Neural crest cell (in vitro differentiated cells): ENCODE measurements around the gene SDS. TPM values are rescaled to one million over a fixed set of nuclear protein-coding genes. Genes with fewer than 3 reads are reported as not detected.

Experiments
- DNase-seq: peaks from one replicate; pipeline ENCODE4 v3.0.0; 2021; ENCODE audit warnings: low read depth, mixed read lengths, low spot score
- H3K27ac Mint-ChIP-seq: one replicate; pipeline ENCODE4 v1.8.0; 2021; ENCODE audit warnings: mild to moderate bottlenecking, mixed read lengths; ENCODE audit not compliant: unreplicated experiment
- H3K27me3 Mint-ChIP-seq: 2 replicates; pipeline ENCODE4 v1.8.0; 2021; ENCODE audit warnings: low read depth, mild to moderate bottlenecking, mixed read lengths
- H3K36me3 Mint-ChIP-seq: 2 replicates; pipeline ENCODE4 v1.8.0; 2021; ENCODE audit warnings: low read depth, mild to moderate bottlenecking, mixed read lengths
- H3K4me1 Mint-ChIP-seq: 2 replicates; pipeline ENCODE4 v1.8.0; 2021; ENCODE audit warnings: mixed read lengths
- H3K4me3 Mint-ChIP-seq: one replicate; pipeline ENCODE4 v1.8.0; 2021; ENCODE audit warnings: mild to moderate bottlenecking, mixed read lengths
- H3K9me3 Mint-ChIP-seq: 2 replicates; pipeline ENCODE4 v1.8.0; 2021; ENCODE audit warnings: mixed read lengths
- CTCF ChIP-seq: fragments of 200-600 bp; sonication (generic); conservative IDR thresholded peaks from 2 replicates; pipeline ENCODE4 v1.5.0; 2021; ENCODE audit warnings: antibody characterized with exemption, mild to moderate bottlenecking
- long read RNA-seq: library from polyadenylated mRNA; unstranded; transcript quantifications from one replicate; pipeline ENCODE4 v2.0.0, GENCODE V29; 2020
- total RNA-seq: library from RNA; stranded (reverse); gene quantifications from 2 replicates; pipeline ENCODE4 v1.2.1, GENCODE V29; 2021

SDS gene
- total RNA-seq = not detected in 2 replicates
- long read RNA-seq = 0 reads

GRCh38 chr12:113403435-113404415, at the start of gene SDS:
TSS of gene SDS (minus strand) at chr12:113403887. CDS start at chr12:113399708, 4,179 bp downstream.
- Mint-ChIP-seq H3K27me3 (no peaks in the 10 kb centered on the region), H3K27ac (no peak within 1 kb of the TSS), H3K36me3 (no peaks in the 10 kb centered on the region), H3K4me3 (no peak within 1 kb of the TSS), H3K4me1 (no peaks in the 10 kb centered on the region), H3K9me3 (no peaks in the 10 kb centered on the region)
- DNase-seq = no peak
- no peak for TF ChIP-seq CTCF

DNA sequence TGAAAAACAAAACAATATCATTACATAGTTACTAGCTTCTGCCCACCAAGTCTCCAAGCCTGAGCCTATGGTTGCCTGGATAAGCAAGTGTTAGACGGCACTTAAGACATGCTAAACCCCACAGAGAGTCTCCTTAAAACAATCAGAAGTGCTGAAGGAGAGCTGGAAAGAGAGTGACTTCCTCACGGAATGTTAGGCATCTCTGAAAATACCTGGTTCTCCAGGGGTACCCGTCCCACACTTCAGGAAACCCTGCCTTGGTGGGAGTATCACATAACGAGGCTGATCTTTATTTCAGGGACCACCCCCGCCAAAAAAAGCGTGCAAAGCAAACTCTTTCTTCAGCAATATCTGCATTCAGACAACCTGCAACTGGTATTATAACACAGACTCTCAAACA, 49.6 kb upstream of the SDS start:
- H3K36me3 Mint-ChIP-seq = no peaks in the 10 kb centered on the region
- no peaks in the 10 kb centered on the region for H3K4me1 Mint-ChIP-seq
- H3K4me3 Mint-ChIP-seq = no peak overlapping the region
- H3K27me3 Mint-ChIP-seq = peaks cover 68% of the 10 kb centered on the region
- H3K9me3 Mint-ChIP-seq = no peaks in the 10 kb centered on the region
- H3K27ac Mint-ChIP-seq = no peak overlapping the region
- no peak for DNase-seq
- TF ChIP-seq CTCF = no peak

DNA sequence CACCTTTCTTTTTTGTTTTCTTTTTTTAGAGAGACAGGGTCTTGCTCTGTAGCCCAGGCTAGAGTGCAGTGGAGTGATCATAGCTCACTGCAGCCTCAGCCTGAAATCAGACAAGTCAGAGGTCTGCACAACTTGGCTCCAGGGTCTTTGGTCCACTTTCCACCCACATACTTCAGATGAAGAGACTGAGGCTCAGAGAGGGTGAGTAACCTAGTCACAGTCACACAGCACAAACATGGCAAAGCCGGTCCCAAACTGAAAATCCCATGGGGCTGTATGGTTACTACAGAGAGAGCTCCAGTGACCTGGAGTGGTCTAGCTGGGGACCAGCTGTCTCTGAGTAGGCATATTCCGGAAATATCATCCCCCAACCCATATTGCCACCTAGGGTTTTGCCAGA, 48.8 kb upstream of the SDS start:
- Mint-ChIP-seq H3K27ac (no peak overlapping the region), H3K36me3 (no peaks in the 10 kb centered on the region), H3K4me3 (no peak overlapping the region), H3K27me3 (peaks cover 66% of the 10 kb centered on the region), H3K4me1 (no peaks in the 10 kb centered on the region), H3K9me3 (no peaks in the 10 kb centered on the region)
- no peak for DNase-seq
- no peak for TF ChIP-seq CTCF

DNA sequence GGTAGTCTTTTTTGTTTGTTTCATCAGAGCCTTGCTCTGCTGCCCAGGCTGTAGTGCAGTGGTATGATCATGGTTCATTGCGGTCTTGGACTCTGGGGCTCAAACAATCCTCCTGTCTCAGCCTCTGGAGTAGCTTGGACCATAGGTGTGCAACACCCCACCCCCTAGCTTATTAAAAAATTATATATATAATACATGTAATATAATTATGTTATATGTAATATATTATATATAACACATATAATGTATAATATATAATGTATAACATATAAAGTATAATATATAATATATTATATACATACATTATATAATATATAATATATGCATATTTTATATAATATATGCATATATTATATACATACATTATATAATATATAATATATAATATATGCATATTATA, 46.2 kb upstream of the SDS start:
- peaks cover 69% of the 10 kb centered on the region for H3K27me3 Mint-ChIP-seq
- no peak for TF ChIP-seq CTCF
- H3K4me3 Mint-ChIP-seq = no peak overlapping the region
- no peak overlapping the region for H3K27ac Mint-ChIP-seq
- H3K4me1 Mint-ChIP-seq = no peaks in the 10 kb centered on the region
- no peaks in the 10 kb centered on the region for H3K36me3 Mint-ChIP-seq
- DNase-seq = no peak
- no peaks in the 10 kb centered on the region for H3K9me3 Mint-ChIP-seq

DNA sequence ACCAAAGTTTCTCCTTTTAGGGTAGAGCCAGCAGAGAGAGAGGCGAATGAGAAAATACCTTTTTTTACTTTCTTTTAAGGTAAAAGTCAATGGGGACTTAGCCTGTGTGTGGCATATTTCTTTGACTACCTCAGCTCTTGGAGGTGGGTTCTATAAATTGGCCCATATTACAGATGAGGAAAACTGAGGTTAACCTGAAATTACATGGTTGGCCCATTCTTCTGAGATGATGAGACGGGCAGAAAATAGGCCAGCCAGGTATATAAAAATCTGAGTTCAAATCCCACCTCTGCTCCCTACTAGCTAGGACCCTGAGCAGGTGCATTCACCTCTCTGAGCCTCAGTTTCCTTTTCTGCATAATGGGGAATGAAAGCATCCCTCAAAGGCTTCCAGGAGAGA, 45.6 kb upstream of the SDS start:
- H3K4me3 Mint-ChIP-seq = no peak overlapping the region
- no peak overlapping the region for H3K27ac Mint-ChIP-seq
- H3K36me3 Mint-ChIP-seq = no peaks in the 10 kb centered on the region
- no peak for TF ChIP-seq CTCF
- no peaks in the 10 kb centered on the region for H3K4me1 Mint-ChIP-seq
- DNase-seq = no peak
- H3K9me3 Mint-ChIP-seq = no peaks in the 10 kb centered on the region
- peaks cover 70% of the 10 kb centered on the region for H3K27me3 Mint-ChIP-seq
